Upper lobe of right lung (tissue), 1 donor: ENCODE measurements around the gene HLA-DMA. TPM values are rescaled to one million over a fixed set of nuclear protein-coding genes. Genes with fewer than 3 reads are reported as not detected.

Source experiments
- ATAC-seq: fragments of 200-7000 bp; cut with Tn5 transposase; one replicate; pipeline ENCODE4 v1.9.1; 2020; ENCODE audit warnings: mild to moderate bottlenecking, moderate library complexity
- DNase-seq: peaks from one replicate; pipeline ENCODE4 v3.0.0-alpha.2; 2020
- H3K27ac ChIP-seq: fragments of 200-600 bp; one replicate; pipeline ENCODE4 v1.8.0; 2022
- H3K27me3 ChIP-seq: fragments of 200-600 bp; one replicate; pipeline ENCODE4 v1.8.0; 2022; ENCODE audit warnings: mild to moderate bottlenecking
- H3K36me3 ChIP-seq: fragments of 200-600 bp; one replicate; pipeline ENCODE4 v1.8.0; 2022
- H3K4me1 ChIP-seq: fragments of 200-600 bp; one replicate; pipeline ENCODE4 v1.8.0; 2022
- H3K4me3 ChIP-seq: fragments of 200-600 bp; one replicate; pipeline ENCODE4 v1.8.0; 2022; ENCODE audit warnings: mild to moderate bottlenecking
- H3K9me3 ChIP-seq: fragments of 200-600 bp; one replicate; pipeline ENCODE4 v1.8.0; 2022
- intact Hi-C: fragments of 100-400 bp; cut with DNase I; formaldehyde crosslinking; loops from one replicate; pipeline ENCODE4 v1.11.0; 2022
- total RNA-seq: library from RNA; stranded (reverse); fragmentation: NEBNext Ultra II Directional; extraction: Animal tissue kit (Norgen Biotek cat#: 25700); gene quantifications from one replicate; pipeline ENCODE4 v1.2.1, GENCODE V29; 2021
- TF ChIP-seq, protein P1 (sequence below): fragments of 200-600 bp; IDR thresholded peaks from one replicate; pipeline ENCODE4 v1.8.0; 2022; ENCODE audit warnings: antibody characterized with exemption
- donor health status: DM: no; HTN: yes; CAD: no; lungs with severe emphysema.

The HLA-DMA gene
- total RNA-seq, 1 donor from 2014 or later = 197 TPM

DNA sequence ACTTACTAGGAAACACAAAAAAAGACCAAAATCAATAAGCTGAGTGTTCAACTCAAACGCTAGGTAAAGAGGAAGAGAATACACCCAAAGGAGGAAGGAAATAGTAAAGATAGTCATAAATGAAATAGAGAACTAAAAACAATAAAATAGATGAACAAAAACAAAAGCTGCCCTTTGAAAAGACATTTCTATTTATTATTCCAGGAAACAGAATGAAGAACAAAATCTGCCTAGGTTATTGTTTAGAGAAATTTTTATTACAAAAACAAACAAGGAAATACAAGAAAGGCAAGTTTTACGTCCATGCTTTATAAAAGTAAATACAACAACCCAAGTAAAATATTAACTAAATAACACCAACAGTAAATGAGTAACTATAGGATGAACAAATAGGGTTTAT lies 32.2 kb downstream of the HLA-DMA start:
- Histone ChIP-seq H3K36me3 (no peaks in the 10 kb centered on the region), H3K4me3 (no peak overlapping the region), H3K9me3 (no peaks in the 10 kb centered on the region), H3K27me3 (peaks cover 6% of the 10 kb centered on the region), H3K4me1 (no peaks in the 10 kb centered on the region), H3K27ac (no peak overlapping the region)
- no peak for ATAC-seq
- TF ChIP-seq, protein P1, sequence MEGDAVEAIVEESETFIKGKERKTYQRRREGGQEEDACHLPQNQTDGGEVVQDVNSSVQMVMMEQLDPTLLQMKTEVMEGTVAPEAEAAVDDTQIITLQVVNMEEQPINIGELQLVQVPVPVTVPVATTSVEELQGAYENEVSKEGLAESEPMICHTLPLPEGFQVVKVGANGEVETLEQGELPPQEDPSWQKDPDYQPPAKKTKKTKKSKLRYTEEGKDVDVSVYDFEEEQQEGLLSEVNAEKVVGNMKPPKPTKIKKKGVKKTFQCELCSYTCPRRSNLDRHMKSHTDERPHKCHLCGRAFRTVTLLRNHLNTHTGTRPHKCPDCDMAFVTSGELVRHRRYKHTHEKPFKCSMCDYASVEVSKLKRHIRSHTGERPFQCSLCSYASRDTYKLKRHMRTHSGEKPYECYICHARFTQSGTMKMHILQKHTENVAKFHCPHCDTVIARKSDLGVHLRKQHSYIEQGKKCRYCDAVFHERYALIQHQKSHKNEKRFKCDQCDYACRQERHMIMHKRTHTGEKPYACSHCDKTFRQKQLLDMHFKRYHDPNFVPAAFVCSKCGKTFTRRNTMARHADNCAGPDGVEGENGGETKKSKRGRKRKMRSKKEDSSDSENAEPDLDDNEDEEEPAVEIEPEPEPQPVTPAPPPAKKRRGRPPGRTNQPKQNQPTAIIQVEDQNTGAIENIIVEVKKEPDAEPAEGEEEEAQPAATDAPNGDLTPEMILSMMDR = no peak
- DNase-seq = no peak
- intact Hi-C loops = no loop called here

DNA sequence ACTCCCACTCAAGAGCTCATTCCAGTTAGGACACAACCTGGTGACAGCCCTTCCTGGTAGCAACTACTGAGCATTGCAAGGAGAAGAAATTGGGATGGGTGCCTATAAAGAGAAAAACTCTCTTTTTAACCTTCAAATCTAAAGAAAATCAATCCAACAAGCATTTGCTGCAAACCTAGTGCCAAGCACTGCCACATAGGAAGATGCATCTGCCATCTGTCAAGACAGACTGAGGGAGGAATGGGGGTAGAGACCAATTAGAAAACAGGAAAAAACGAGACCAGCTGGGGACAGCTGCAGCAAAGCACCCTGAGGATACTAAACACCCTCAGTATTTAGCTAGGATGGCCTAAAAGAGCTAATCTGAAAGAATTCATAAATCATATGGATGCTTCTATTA lies 39.9 kb downstream of the HLA-DMA start:
- TF ChIP-seq, protein P1 = no peak
- Histone ChIP-seq H3K9me3 (no peaks in the 10 kb centered on the region), H3K4me3 (no peak overlapping the region), H3K27me3 (no peaks in the 10 kb centered on the region), H3K4me1 (no peaks in the 10 kb centered on the region), H3K36me3 (no peaks in the 10 kb centered on the region), H3K27ac (no peak overlapping the region)
- intact Hi-C loops = no loop called here
- DNase-seq (no peak), ATAC-seq (no peak)

DNA sequence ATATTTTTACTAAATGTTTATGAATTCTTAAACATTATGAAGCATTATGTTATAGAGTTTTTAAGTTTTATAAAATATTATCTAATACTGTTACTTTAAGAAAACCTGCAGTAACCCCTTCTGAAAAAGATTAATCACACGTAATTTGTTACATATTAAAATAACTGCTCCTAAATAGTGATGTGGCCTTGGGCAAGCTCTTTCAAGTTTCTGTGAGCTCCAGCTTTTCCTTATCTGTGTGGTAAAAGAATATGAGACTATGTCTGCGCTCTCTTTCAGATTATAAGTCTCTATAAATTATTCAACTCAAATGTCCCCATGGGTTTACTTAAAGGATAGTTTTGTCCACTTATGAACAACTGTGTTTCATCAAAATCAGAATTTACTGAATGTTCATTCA lies 44.0 kb downstream of the HLA-DMA start:
- ATAC-seq = no peak
- H3K4me1 ChIP-seq = no peaks in the 10 kb centered on the region
- H3K27ac ChIP-seq = no peak overlapping the region
- DNase-seq = no peak
- no peaks in the 10 kb centered on the region for H3K9me3 ChIP-seq
- intact Hi-C loops = no loop called here
- no peaks in the 10 kb centered on the region for H3K36me3 ChIP-seq
- H3K4me3 ChIP-seq = no peak overlapping the region
- TF ChIP-seq, protein P1 = no peak
- H3K27me3 ChIP-seq = no peaks in the 10 kb centered on the region

DNA sequence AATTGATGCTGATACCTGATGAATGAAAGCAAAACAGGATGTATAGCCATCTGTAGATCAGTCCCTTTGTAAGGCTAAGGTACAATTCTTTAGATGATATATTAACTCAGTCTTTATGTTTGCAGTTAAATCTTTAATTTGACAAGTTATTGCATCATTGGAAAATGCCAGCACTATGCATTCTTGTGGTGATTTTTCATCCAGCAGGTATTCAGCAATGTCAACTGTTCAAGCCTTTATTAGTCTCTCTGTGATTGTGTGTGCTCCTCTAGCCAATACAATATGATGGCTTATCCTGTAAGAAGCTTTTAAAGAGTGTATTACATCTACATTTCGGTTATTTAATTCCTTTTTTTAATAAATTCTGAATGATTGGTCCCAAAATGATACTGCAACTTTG lies 46.4 kb downstream of the HLA-DMA start:
- H3K4me3 ChIP-seq = no peak overlapping the region
- H3K4me1 ChIP-seq = no peaks in the 10 kb centered on the region
- H3K27me3 ChIP-seq = no peaks in the 10 kb centered on the region
- no peak overlapping the region for H3K27ac ChIP-seq
- H3K36me3 ChIP-seq = peaks cover 2% of the 10 kb centered on the region
- ATAC-seq = no peak
- TF ChIP-seq, protein P1 = no peak
- H3K9me3 ChIP-seq = no peaks in the 10 kb centered on the region
- no peak for DNase-seq
- intact Hi-C loops = no loop called here

DNA sequence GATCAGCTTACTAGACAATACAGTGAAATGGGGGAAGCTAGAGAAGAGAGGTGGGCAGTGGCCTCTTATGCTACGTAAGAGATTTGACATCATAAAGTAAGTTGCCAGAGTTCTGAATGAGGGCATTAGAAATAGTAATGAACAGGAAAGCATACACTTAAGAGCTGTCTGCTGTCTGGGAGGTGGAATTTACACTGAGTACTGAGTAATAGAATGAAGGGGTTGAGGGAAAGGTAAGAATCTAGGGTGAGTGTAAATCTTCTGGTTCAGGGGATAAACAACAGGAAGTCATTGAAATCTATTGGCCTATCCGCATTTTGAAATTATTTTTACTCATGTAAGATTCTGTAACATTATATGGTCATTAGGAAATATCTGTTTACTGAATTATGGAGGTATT lies 47.8 kb downstream of the HLA-DMA start:
- TF ChIP-seq, protein P1 = no peak
- DNase-seq (no peak), ATAC-seq (no peak)
- H3K27ac ChIP-seq = no peak overlapping the region
- H3K4me3 ChIP-seq = no peak overlapping the region
- no peaks in the 10 kb centered on the region for H3K9me3 ChIP-seq
- no peaks in the 10 kb centered on the region for H3K4me1 ChIP-seq
- no peaks in the 10 kb centered on the region for H3K27me3 ChIP-seq
- H3K36me3 ChIP-seq = peaks cover 8% of the 10 kb centered on the region
- intact Hi-C loops = no loop called here

DNA sequence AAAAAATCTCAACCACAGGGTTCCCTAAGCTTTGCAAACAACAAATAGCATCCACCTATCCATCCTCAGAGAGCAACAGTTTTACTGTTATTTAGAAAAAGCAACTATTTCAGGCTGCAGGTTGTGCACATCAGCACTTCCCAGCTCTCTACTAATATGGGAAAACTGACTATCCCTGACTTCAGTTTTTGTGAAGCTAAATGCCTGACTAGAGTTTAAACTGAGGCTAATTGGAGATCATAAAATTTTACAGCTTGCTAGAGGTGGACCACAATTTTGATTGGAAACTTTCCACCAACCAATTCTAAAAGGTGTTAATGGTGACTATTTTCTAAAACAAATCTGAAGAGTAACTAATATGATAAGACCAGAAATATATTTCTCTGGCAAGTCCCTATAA lies 48.9 kb downstream of the HLA-DMA start:
- H3K4me1 ChIP-seq = no peaks in the 10 kb centered on the region
- no peaks in the 10 kb centered on the region for H3K27me3 ChIP-seq
- no peak overlapping the region for H3K27ac ChIP-seq
- intact Hi-C loops = no loop called here
- H3K4me3 ChIP-seq = no peak overlapping the region
- H3K36me3 ChIP-seq = peaks cover 8% of the 10 kb centered on the region
- ATAC-seq (no peak), DNase-seq (no peak)
- TF ChIP-seq, protein P1 = no peak
- H3K9me3 ChIP-seq = no peaks in the 10 kb centered on the region
